Activated CD4-positive, alpha-beta T cell treated with anti-CD3 and anti-CD28 coated beads, Interleukin-2, Interleukin-6, amounts not matched to agents 100 ng/mL and 50 ng/mL, durations not matched to agents 16 hours and 8 hours (primary cell): ENCODE results near the gene NOD2.

ENCODE experiments used
- DNase-seq: peaks from one replicate; pipeline ENCODE4 v3.0.0-alpha.2; 2020

NOD2 gene

GRCh38 chr16:50692999-50693781 is at the start of gene NOD2:
TSS of gene NOD2 (plus strand) at chr16:50693606. CDS start at chr16:50699496, 5,890 bp downstream.
- DNase-seq: peak; percentile 38

- DNase-seq: no peak
Observed at GRCh38 chr16:50644245-50644644, 49.2 kb upstream of the NOD2 start.

DNA sequence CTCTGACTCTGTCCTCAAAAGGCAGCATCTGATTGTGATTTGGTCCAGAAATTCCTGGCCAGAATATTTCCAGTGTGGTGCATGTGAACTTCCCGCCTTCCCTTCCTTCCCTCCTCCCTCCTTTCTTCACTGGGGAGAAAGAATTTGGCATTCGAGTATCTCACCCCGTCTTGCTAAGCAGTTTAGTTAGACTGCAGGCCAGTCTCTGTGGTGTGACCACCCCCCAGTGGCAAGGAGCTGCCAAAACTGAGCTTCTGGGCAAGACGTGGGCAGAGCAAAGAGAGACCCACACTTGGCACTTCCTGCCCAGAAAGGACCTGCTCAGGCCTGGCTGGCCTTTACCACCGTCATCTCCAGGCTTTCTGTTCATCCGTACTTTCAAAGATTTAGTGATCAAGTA is 48.7 kb upstream of the NOD2 start:
- peak; percentile 27 for DNase-seq

DNA sequence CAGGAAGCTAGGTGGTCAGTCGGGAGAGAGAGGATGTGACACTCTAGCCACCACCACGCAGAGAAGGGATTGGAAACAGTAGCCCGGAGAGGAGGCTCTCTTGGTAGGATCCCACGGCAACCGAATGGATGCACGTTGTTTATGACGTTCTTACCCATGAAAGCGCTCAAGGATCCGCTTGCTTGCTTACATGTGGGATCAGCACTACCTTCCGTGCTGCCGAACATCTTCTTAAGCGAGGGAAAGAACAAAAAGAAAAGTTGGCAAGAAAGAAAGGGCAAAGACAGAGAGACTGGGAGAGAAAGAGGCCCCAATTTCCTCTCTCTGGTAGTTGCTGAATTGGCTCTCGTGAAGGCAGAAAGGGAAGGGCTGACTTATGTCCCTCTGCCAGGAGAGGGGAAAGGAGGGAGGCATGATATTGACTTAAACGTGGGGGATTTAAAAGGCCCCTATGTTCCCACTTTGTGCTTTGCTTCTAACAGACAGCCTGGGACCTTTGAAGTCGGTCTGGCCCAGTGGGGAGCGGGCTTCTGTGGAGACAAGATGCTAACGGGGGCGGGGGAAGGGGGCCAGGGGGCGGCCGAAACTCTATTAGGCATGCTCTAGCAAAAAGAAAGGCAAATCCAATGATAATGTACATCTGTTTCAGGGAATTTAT is 47.7 kb upstream of the NOD2 start:
- DNase-seq: no peak

DNA sequence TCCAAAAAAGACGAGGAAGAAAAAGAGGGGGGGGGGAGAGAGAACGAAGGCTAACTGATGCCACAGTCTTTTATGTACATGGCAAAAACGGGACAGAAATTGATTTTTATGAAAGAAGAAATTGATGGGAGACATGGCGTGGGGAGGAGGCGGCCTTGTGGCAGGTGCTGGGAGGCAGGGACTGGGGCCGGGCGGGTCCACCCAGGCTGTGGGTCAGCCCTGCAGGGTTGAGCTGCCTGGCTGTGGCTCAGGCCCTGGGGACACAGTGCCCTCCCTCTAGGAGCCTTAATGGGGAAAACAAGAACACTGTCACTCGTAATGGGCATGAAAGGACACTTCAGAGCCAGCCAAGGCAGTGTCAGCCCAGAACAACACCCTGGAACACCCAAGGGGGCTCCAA is 47.1 kb upstream of the NOD2 start:
- no peak for DNase-seq

DNA sequence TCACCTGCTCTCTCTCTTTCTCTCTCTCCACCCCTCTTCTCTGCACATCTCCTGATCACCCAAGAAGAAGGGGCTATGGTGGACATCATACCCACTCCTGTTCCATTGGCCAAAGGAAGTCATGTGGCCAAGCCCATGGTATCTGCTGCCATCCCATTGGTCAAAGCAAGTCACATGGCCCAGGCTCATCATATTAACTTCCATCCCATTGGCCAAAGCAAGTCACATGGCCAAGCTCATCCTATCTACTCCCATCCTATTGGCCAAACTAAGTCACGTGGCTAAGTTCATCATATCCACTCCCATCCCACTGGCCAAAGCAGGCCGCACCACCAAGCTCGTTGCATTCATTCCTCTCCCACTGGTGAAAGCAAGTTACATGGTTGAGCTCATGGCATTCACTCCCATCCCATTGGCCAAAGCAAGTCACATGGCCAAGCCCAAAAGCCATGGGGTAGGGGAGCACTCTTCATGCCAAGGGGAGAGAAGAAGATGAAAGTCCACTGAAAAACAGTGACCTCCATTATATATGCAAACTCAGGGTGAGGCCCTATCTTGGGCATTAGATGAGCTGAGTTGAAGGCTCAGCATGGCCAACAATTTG is 41.5 kb upstream of the NOD2 start:
- DNase-seq: no peak

- DNase-seq: no peak
Observed at GRCh38 chr16:50652836-50653425, 40.5 kb upstream of the NOD2 start.

GRCh38 chr16:50653633-50654519 is 39.5 kb upstream of the NOD2 start:
- no peak for DNase-seq

GRCh38 chr16:50655558-50656055 is 37.8 kb upstream of the NOD2 start:
- DNase-seq: no peak

DNA sequence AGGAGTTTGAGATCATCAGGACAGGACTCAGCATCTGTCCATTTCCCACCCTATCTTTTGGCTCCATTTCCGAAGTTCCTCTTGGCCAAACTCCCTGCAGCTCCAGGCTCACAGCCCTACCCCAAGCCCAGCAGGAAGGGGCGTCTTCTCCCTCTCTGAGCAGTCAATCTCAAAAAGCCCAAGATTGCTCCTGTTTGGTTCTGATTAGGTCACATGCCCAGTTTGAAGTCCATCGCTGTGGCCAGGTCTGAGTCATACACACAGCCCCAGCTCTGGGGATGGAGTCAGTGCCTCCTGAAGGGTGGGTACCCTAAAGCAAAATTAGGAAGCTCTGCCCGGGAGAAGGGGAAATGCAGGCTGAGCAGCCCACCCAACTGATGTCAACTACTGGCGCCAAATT is 36.2 kb upstream of the NOD2 start:
- DNase-seq: no peak

GRCh38 chr16:50659806-50660205 is 33.6 kb upstream of the NOD2 start:
- DNase-seq: no peak

GRCh38 chr16:50662306-50662940 is 31.0 kb upstream of the NOD2 start:
- DNase-seq: no peak

GRCh38 chr16:50664270-50664669 is 29.1 kb upstream of the NOD2 start:
- no peak for DNase-seq

GRCh38 chr16:50665128-50665878 is 28.1 kb upstream of the NOD2 start:
- DNase-seq: peak; percentile 88

- peak; percentile 70 for DNase-seq
Observed at GRCh38 chr16:50666658-50667496, 26.5 kb upstream of the NOD2 start.

DNA sequence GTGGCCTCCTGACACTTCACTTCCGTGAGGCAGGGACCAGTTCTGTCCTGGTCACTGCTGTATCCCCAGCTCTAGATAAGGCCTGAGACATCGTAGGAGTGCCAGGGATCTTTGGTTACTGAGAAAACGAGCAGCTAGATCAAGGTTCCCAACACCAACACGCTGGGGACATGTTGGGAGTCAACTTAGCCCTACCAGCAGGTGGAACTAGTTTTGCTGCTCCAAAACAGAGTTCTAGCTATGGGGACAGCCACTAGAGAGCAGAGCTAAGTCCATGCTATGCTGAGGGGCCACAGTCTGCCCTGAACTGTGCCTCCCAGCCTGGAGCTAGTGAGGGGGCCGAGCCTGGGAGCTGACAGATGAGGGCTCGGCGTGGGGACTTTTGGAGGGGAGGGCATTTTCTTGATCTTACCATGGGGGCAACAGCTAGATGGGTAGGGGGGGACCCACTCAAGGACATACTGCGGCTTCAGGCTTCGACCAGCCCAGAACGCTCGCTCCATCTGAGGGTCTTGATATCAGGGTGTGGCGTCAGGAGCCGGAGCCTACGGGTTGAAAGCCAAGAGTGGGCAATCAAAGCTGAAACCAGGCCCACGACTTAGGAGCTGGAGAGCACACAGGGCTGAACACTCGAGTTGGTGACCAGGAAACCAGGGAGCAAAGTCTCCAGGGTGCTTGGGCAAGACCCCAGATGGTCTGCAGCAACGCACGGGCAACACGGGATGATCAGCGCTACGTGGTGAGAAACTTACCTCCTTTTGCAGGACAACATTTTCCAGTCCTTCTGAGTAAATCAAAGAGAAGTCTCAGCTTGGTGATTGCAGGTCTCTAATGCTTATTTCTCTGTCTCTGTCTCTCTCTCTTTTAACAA is 25.7 kb upstream of the NOD2 start:
- peak; percentile 11 for DNase-seq

DNA sequence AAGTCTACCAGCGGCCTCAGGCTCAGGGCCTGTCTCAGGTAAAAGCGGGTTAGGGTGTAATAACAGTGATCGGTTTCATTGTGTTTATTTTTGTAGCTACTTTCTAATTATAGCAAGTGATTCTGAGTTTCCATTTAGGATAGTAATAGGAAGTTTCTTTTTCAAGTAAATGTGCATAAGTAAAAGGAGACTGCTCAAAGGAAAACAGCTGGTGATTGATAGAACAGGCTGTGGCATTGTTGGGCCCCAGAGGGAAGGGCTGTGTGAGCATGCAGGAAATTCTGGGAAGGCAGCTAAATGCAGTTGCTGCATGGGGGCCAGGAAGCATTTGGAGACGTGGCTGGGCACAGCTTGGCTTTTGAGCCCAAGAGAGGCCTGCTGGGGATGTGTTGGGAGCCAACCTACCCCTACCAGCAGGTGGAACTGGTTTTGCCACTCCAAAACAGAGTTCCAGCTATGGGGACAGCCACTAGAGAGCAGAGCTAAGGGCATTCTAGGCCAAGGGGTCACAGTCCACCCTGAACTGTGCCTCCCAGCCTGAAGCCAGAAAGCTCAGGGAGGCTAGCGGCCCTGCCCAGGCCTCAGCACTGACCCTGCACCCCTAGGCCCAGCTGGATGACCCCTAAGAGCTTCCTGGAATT is 24.9 kb upstream of the NOD2 start:
- no peak for DNase-seq

DNA sequence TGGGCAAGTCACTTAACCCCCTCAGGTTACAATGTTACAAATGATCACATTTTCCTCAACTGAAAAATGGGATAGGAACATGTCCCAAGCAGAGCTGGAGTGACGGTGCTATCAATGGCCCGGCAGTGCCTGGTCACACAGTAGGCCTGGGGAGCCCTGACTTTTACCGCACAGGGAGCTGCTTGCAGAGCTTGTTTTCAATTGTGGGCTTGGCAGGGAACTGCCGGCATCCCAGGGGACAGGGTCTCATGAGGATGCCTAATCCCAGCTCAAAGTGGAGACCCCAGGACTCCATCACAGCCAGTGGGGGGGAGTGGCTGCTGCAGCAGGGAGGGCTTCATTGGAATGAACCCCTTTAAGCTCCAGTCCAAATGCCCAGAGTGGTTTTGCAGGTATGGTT is 23.7 kb upstream of the NOD2 start:
- no peak for DNase-seq

DNA sequence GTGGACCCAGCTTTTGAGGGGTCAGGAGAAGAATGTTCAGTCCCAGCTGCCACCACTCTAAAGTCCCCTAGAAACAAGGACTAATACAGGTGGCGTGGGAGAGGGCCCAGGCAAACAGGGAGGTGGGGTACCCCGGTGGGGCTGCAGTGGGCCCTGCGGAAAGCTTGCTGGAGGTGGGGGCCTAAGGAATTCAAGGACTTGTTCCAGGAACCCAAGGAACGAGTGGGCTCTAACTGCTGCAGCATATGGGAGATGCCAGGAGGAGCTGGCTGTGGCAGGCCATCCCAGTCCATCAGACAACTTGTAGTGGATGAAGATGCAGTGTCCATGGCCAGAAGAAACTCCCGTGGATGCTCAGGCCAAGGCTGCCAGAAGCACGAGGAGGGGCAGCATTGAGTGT is 22.9 kb upstream of the NOD2 start:
- no peak for DNase-seq
